Daoy (cell line): Measurements from ENCODE around the gene ATP8A2. TPM values are rescaled to one million over a fixed set of nuclear protein-coding genes. Genes with fewer than 3 reads are reported as not detected.
"Not testable (repeated sequence)": the region's sequence is repeated elsewhere in the genome, so short reads cannot be mapped to it uniquely, and the experiment has no call there.

ENCODE experiments used
- DNase-seq: peaks from one replicate; pipeline ENCODE4 v3.0.0-alpha.2; 2015; ENCODE audit warnings: low read depth
- total RNA-seq: library from RNA; depleted of rRNA; stranded (reverse); fragments of >200 nt; shearing (Covaris generic); gene quantifications from 2 replicates; pipeline ENCODE4 v1.2.3, GENCODE V29; 2014

ATP8A2 gene
- total RNA-seq, 1 experiment from 2014 or later, result 2.7 TPM

- DNase-seq, result no peak
These were observed 430.8 kb downstream of the ATP8A2 start for GRCh38 chr13:25802579-25802978.

GRCh38 chr13:25803641-25804040 lies 431.9 kb downstream of the ATP8A2 start:
- DNase-seq, result no peak

- DNase-seq, result peak; percentile 30
These were observed 434.6 kb downstream of the ATP8A2 start for GRCh38 chr13:25806264-25806974.

GRCh38 chr13:25807562-25807961 lies 435.8 kb downstream of the ATP8A2 start:
- no peak for DNase-seq

- DNase-seq, result no peak
These were observed 439.7 kb downstream of the ATP8A2 start for GRCh38 chr13:25811506-25811905.

- no peak for DNase-seq
These were observed 444.5 kb downstream of the ATP8A2 start for GRCh38 chr13:25816239-25816638.

- no peak for DNase-seq
These were observed 448.2 kb downstream of the ATP8A2 start for GRCh38 chr13:25819856-25820530.

GRCh38 chr13:25821776-25822175 lies 450.0 kb downstream of the ATP8A2 start:
- no peak for DNase-seq

- DNase-seq, result not testable (repeated sequence)
These were observed 455.4 kb downstream of the ATP8A2 start for GRCh38 chr13:25827221-25827620.

- DNase-seq, result no peak
These were observed 456.2 kb downstream of the ATP8A2 start for GRCh38 chr13:25827831-25828465.

GRCh38 chr13:25833761-25834160 lies 462.0 kb downstream of the ATP8A2 start:
- no peak for DNase-seq

- no peak for DNase-seq
These were observed 465.0 kb downstream of the ATP8A2 start for GRCh38 chr13:25836574-25837336.

- DNase-seq, result no peak
These were observed 467.6 kb downstream of the ATP8A2 start for GRCh38 chr13:25839371-25839770.

GRCh38 chr13:25840261-25840660 lies 468.5 kb downstream of the ATP8A2 start:
- DNase-seq, result no peak

- no peak for DNase-seq
These were observed 469.2 kb downstream of the ATP8A2 start for GRCh38 chr13:25840931-25841330.

GRCh38 chr13:25843692-25844091 lies 471.9 kb downstream of the ATP8A2 start:
- no peak for DNase-seq

- no peak for DNase-seq
These were observed 473.0 kb downstream of the ATP8A2 start for GRCh38 chr13:25844559-25845434.

- peak; percentile 17 for DNase-seq
These were observed 474.6 kb downstream of the ATP8A2 start for GRCh38 chr13:25846222-25846984.

GRCh38 chr13:25847145-25847544 lies 475.4 kb downstream of the ATP8A2 start:
- no peak for DNase-seq
